Colon (tissue), 2 donors: ENCODE results near the gene CHPF.

Experiments used
- FAIRE-seq: peaks from 2 replicates; lab custom pipeline; 2012; peaks lifted over from hg19 to GRCh38; lab: Jason Lieb, UNC
- donor health status: control.
- donor health status: control.

Gene CHPF

DNA sequence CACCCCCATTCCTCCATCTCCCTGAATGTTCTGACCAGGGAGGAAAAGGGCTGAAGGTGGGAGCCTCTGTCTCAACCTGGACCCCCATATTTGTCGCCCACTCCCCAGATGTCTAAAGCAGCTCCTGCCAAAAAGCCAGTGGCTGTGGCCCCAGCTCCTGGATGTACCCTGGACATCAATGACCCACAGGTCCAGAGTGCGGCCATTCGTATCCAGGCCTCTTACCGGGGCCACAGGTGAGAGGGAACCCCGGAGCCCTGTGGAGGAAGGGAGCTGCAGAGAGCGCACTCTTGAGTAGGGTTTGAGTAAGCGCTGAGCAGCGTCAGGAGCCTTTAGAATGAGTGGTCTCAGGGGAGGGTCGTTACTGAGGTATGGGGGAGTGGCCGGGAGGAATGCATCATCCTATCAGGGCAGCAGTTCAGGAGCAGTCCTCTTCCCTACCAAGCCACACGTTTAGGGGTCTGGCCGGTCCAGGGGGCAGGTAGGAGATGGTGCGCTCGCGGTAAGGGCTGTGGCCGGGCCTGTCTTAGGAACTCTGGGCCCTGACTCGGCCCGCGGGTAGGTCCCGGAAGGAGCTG lies 47.3 kb downstream of the CHPF start:
- FAIRE-seq = no peak

GRCh38 chr2:219495531-219496122 lies 48.0 kb downstream of the CHPF start:
- no peak for FAIRE-seq

DNA sequence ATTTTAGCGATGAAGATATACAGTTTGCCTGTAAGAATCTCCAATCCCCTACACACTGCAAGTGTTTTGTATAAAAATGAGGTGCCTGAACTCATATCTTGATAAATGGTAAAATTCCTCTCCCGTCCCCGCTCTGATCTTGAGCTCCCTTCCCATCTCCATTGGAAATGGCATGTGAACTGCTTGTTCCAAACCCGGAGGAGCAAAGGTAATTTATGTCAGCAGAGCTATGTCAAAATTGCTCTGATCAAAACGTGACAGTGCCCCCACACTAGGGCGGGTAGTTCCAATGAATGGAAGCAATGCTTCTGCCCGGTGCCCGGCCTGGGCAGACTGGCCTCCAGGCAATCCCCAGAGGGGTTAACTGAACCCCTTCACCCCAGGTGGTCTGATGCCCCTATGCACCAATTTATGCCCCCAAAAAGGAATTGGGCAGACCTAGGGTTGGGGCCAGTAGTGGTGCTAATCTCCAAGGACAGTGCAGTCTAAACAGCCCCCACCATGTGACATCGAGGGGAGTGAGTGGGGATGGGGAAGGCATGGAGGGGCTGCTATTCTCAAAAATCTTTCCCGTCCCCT lies 48.6 kb downstream of the CHPF start:
- no peak for FAIRE-seq

DNA sequence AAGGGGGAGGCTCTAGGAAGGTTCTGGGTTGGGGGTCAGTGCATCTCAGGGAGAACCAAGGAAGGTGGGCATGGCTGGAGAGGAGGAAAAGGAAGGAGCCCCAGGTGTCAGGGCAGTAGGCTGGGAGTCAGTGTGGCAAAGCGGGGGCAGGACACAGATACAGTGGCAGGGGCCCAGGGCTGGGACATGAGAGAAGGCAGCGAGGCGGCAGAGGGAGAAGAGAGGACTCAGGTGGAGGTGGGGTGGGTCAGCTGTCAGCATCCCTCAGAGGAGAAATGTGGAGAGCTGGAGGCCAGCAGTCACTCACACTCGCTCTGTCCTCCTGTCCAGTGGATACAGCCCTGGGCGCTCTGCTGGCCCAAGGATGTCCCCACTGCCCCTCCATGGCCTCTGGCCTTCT lies 50.5 kb downstream of the CHPF start:
- FAIRE-seq = no peak

DNA sequence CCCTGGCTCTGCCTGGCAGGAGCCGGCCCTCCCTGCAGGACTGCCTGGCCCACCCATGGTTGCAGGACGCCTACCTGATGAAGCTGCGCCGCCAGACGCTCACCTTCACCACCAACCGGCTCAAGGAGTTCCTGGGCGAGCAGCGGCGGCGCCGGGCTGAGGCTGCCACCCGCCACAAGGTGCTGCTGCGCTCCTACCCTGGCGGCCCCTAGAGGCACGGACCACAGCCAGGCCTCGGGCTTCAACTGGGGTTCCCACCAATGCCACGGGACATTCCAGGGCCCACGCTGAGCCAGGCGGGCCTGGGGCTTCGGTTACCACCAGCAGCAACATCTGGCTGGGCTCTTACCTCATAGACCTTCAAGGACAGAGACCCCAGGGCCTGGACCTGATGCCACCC lies 51.0 kb downstream of the CHPF start:
- FAIRE-seq = no peak

DNA sequence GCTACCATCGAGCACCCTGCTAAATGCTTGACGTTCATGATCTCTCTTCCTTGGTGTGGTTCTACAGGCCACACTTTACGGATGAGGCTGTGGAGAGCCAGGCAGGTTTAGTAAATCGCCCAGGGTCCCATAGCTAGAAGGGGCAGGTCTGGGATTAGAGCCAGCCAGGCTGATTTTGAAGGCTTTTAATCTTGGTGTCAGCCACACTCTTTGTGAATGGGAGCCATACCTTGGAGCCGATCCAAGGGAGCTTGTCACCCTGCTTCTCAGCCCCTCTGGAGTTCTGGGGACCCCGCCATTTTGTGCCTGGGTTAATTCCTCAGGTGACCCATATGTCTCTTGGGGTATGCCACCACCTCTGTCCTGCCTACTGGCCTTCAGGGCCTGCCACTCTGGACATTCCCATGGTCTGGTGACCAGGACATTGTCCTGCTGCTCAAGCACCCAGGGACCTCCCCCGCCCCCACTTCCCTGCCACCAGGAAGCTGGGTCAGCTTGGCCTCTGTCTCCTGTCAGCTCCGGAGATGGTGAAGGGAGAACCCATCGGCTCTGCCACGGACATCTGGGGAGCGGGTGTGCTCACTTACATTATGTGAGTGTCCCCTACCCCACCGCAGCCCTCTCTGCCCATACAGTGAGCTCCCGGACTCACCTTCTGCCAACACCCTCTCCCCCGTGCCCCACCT lies 52.2 kb downstream of the CHPF start:
- no peak for FAIRE-seq

DNA sequence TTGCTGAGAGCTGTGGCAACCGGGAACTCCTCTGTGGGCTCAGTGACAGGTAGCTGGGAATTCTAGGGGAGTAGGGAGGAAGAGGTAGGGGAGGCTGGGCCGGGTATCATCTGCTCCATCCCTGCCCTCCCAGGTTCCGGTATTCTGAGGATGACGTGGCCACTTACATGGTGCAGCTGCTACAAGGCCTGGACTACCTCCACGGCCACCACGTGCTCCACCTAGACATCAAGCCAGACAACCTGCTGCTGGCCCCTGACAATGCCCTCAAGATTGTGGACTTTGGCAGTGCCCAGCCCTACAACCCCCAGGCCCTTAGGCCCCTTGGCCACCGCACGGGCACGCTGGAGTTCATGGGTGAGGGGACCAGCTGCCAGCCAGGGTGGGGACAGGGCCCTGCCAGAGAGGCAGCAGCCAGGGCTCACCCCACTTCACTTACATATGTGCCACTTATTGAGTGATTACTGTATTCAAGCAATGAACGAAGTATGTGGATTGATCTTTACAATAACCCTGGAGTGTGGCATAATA lies 52.9 kb downstream of the CHPF start:
- FAIRE-seq = no peak

DNA sequence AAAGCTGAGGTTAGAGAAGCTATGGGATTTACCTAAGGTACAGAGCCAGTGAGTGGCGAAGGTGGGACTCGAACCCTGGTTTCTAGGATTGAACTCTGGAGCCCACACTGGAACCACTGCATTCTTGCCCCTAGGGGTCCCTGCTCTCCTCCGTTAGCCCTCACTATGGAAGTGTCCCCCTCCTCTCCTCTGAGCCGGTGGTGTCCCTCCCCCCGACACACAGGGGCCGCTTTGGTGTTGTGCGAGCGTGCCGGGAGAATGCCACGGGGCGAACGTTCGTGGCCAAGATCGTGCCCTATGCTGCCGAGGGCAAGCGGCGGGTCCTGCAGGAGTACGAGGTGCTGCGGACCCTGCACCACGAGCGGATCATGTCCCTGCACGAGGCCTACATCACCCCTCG lies 53.4 kb downstream of the CHPF start:
- FAIRE-seq = no peak

DNA sequence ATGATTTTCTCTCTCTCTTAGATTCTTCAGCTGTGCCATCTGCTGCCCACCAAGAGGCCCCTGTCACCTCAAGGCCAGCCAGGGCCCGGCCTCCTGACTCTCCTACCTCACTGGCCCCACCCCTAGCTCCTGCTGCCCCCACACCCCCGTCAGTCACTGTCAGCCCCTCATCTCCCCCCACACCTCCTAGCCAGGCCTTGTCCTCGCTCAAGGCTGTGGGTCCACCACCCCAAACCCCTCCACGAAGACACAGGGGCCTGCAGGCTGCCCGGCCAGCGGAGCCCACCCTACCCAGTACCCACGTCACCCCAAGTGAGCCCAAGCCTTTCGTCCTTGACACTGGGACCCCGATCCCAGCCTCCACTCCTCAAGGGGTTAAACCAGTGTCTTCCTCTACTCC lies 54.3 kb downstream of the CHPF start:
- no peak for FAIRE-seq
